GM23338 (cell line): ENCODE results near the gene RPIA. TPM values are rescaled to one million over a fixed set of nuclear protein-coding genes. Genes with fewer than 3 reads are reported as not detected.

Source experiments
- ATAC-seq: fragments of 200-7000 bp; cut with Tn5 transposase; 3 replicates; pipeline ENCODE4 v1.9.1; 2020
- DNase-seq: peaks from one replicate; pipeline ENCODE4 v3.0.0-alpha.2; 2015; ENCODE audit warnings: low spot score
- H2AFZ ChIP-seq: fragments of 200-600 bp; sonication (generic); 2 replicates; pipeline ENCODE4 v1.8.0; 2016; ENCODE audit warnings: antibody characterized with exemption, mild to moderate bottlenecking, moderate library complexity
- H3F3A ChIP-seq: fragments of 200-600 bp; sonication (generic); replicated peaks from 2 replicates; pipeline ENCODE4 v1.8.0; 2017; ENCODE audit warnings: antibody characterized with exemption, mixed run types, low read depth
- H3K27ac ChIP-seq: fragments of 200-600 bp; sonication (generic); 2 replicates; pipeline ENCODE4 v1.6.1; 2016; ENCODE audit warnings: low read depth
- H3K27me3 ChIP-seq: fragments of 200-600 bp; sonication (generic); 2 replicates; pipeline ENCODE4 v1.8.0; 2016; ENCODE audit warnings: mild to moderate bottlenecking, mixed run types, moderate library complexity; ENCODE audit not compliant: insufficient read depth
- H3K36me3 ChIP-seq: fragments of 200-600 bp; sonication (generic); 2 replicates; pipeline ENCODE4 v1.8.0; 2016; ENCODE audit warnings: mild to moderate bottlenecking; ENCODE audit not compliant: insufficient read depth
- H3K4me1 ChIP-seq: fragments of 200-600 bp; sonication (generic); 2 replicates; pipeline ENCODE4 v1.8.0; 2016; ENCODE audit warnings: mild to moderate bottlenecking, moderate library complexity; ENCODE audit not compliant: insufficient read depth
- H3K4me2 ChIP-seq: fragments of 200-600 bp; sonication (generic); 2 replicates; pipeline ENCODE4 v1.7.1; 2017; ENCODE audit warnings: mixed run types
- H3K4me3 ChIP-seq: fragments of 200-600 bp; sonication (generic); 2 replicates; pipeline ENCODE4 v1.6.1; 2016; ENCODE audit warnings: mixed run types
- H3K79me2 ChIP-seq: fragments of 200-600 bp; sonication (generic); replicated peaks from 2 replicates; pipeline ENCODE4 v1.8.0; 2017; ENCODE audit warnings: mild to moderate bottlenecking; ENCODE audit not compliant: insufficient read depth
- H3K9me2 ChIP-seq: fragments of 200-600 bp; sonication (generic); 2 replicates; pipeline ENCODE4 v1.8.0; 2017; ENCODE audit not compliant: insufficient read depth
- H4K20me1 ChIP-seq: fragments of 200-600 bp; sonication (generic); replicated peaks from 2 replicates; pipeline ENCODE4 v1.8.0; 2017; ENCODE audit warnings: mild to moderate bottlenecking; ENCODE audit not compliant: insufficient read depth
- H3K27ac Mint-ChIP-seq: 2 replicates; pipeline ENCODE4 v1.8.0; 2020; ENCODE audit warnings: inconsistent platforms, mild to moderate bottlenecking, moderate library complexity, mixed read lengths
- H3K27me3 Mint-ChIP-seq: 3 replicates; pipeline ENCODE4 v1.8.0; 2022; ENCODE audit warnings: low read depth, mild to moderate bottlenecking, moderate library complexity, mixed read lengths, inconsistent platforms; ENCODE audit not compliant: insufficient read depth, poor library complexity
- H3K36me3 Mint-ChIP-seq: 3 replicates; pipeline ENCODE4 v1.8.0; 2021; ENCODE audit warnings: low read depth, mild to moderate bottlenecking, inconsistent platforms, moderate library complexity, mixed read lengths
- H3K4me1 Mint-ChIP-seq: 3 replicates; pipeline ENCODE4 v1.8.0; 2020; ENCODE audit warnings: mild to moderate bottlenecking, inconsistent platforms, mixed read lengths
- H3K4me3 Mint-ChIP-seq: 3 replicates; pipeline ENCODE4 v1.8.0; 2021; ENCODE audit warnings: moderate library complexity, mild to moderate bottlenecking, inconsistent platforms, mixed read lengths
- H3K9me3 Mint-ChIP-seq: 3 replicates; pipeline ENCODE4 v1.8.0; 2020; ENCODE audit warnings: moderate library complexity, mild to moderate bottlenecking, inconsistent platforms, mixed read lengths
- CREB1 ChIP-seq: fragments of 250-450 bp; sonication (Bioruptor Pico); IDR thresholded peaks from 2 replicates; pipeline ENCODE4 v1.5.0; 2020; ENCODE audit warnings: low read depth, mild to moderate bottlenecking, moderate library complexity
- EZH2 ChIP-seq: fragments of 200-600 bp; sonication (generic); IDR thresholded peaks from one replicate; pipeline ENCODE4 v1.8.0; 2017; ENCODE audit warnings: antibody characterized with exemption, mild to moderate bottlenecking, low read depth; ENCODE audit not compliant: unreplicated experiment
- EZH2phosphoT487 ChIP-seq: fragments of 200-600 bp; sonication (generic); IDR thresholded peaks from one replicate; pipeline ENCODE4 v1.8.1; 2018; ENCODE audit warnings: antibody characterized with exemption; ENCODE audit not compliant: unreplicated experiment
- JUNB ChIP-seq: IDR thresholded peaks from one replicate; pipeline ENCODE4 v1.6.1; 2016; ENCODE audit warnings: antibody characterized with exemption; ENCODE audit not compliant: unreplicated experiment
- NANOG ChIP-seq: IDR thresholded peaks from 2 replicates; pipeline ENCODE4 v1.6.1; 2016; ENCODE audit warnings: antibody characterized with exemption, borderline replicate concordance
- POLR2AphosphoS5 ChIP-seq: IDR thresholded peaks from 2 replicates; pipeline ENCODE4 v1.6.1; 2016; ENCODE audit warnings: antibody characterized with exemption, low read depth
- STAT1 ChIP-seq: IDR thresholded peaks from one replicate; pipeline ENCODE4 v1.6.1; 2016; ENCODE audit warnings: antibody characterized with exemption; ENCODE audit not compliant: unreplicated experiment
- ZNF114 ChIP-seq: fragments of 250-450 bp; sonication (Bioruptor Pico); IDR thresholded peaks from 2 replicates; pipeline ENCODE4 v1.5.0; 2020; ENCODE audit warnings: mild to moderate bottlenecking, moderate library complexity
- ZNF331 ChIP-seq: fragments of 250-450 bp; sonication (Bioruptor Pico); IDR thresholded peaks from 2 replicates; pipeline ENCODE4 v1.5.0; 2020; ENCODE audit warnings: low read depth, mild to moderate bottlenecking, moderate library complexity
- ZNF462 ChIP-seq: fragments of 250-450 bp; sonication (Bioruptor Pico); IDR thresholded peaks from 2 replicates; pipeline ENCODE4 v1.5.0; 2020; ENCODE audit warnings: mild to moderate bottlenecking, moderate library complexity
- polyA plus RNA-seq: library from polyadenylated mRNA; unstranded; fragments of >200 nt; fragmentation: Nextera tagmentation; extraction: Ambion mirVana; gene quantifications from 2 replicates; pipeline ENCODE4 v1.2.1, GENCODE V29; 2016
- total RNA-seq: library from RNA; depleted of rRNA; stranded (reverse); fragments of >200 nt; shearing (Covaris generic); gene quantifications from 2 replicates; pipeline ENCODE4 v1.2.3, GENCODE V29; 2014
- TF ChIP-seq, protein P1 (sequence below): IDR thresholded peaks from 2 replicates; pipeline ENCODE4 v1.6.1; 2016; ENCODE audit warnings: antibody characterized with exemption
- TF ChIP-seq, protein P2 (sequence below), 2 experiments: fragments of 200-600 bp in 1 of 2; sonication (generic) in 1 of 2; conservative IDR thresholded peaks; 2 replicates each; pipeline versions ENCODE4 v1.5.1 to v1.6.1; 2016 to 2017; ENCODE audit warnings: antibody characterized with exemption in 2 of 2, low read depth in 2 of 2, mild to moderate bottlenecking in 2 of 2, moderate library complexity in 1 of 2
- TF ChIP-seq, protein P3 (sequence below): IDR thresholded peaks from one replicate; pipeline ENCODE4 v1.6.1; 2018; ENCODE audit warnings: antibody characterized with exemption; ENCODE audit not compliant: unreplicated experiment

The RPIA gene
- total and polyA plus RNA-seq, 2 experiments from 2014 or later = 18.8 to 22.5 TPM

- Histone ChIP-seq H3F3A (no peaks in the 10 kb centered on the region), H3K4me3 (no peak overlapping the region), H4K20me1 (no peaks in the 10 kb centered on the region; the same call in 1 of the 2 replicates), H3K27me3 (no peaks in the 10 kb centered on the region), H3K9me2 (no peaks in the 10 kb centered on the region), H3K27ac (no peak overlapping the region), H3K36me3 (peaks cover 9% of the 10 kb centered on the region; the same call in 1 of the 2 replicates), H2AFZ (no peak overlapping the region), H3K4me2 (no peak overlapping the region), H3K79me2 (peaks cover 13% of the 10 kb centered on the region), H3K4me1 (peaks cover 10% of the 10 kb centered on the region)
- no peak for TF ChIP-seq POLR2AphosphoS5
- TF ChIP-seq, protein P1, sequence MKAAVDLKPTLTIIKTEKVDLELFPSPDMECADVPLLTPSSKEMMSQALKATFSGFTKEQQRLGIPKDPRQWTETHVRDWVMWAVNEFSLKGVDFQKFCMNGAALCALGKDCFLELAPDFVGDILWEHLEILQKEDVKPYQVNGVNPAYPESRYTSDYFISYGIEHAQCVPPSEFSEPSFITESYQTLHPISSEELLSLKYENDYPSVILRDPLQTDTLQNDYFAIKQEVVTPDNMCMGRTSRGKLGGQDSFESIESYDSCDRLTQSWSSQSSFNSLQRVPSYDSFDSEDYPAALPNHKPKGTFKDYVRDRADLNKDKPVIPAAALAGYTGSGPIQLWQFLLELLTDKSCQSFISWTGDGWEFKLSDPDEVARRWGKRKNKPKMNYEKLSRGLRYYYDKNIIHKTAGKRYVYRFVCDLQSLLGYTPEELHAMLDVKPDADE = no peak
- TF ChIP-seq ZNF462 (CRISPR knock-in tag) = no peak
- TF ChIP-seq ZNF114 (CRISPR knock-in tag) = no peak
- no peak for TF ChIP-seq NANOG
- no peak for TF ChIP-seq EZH2
- TF ChIP-seq CREB1 (CRISPR knock-in tag) = no peak
- no peak for TF ChIP-seq ZNF331 (CRISPR knock-in tag)
- TF ChIP-seq, protein P2, sequence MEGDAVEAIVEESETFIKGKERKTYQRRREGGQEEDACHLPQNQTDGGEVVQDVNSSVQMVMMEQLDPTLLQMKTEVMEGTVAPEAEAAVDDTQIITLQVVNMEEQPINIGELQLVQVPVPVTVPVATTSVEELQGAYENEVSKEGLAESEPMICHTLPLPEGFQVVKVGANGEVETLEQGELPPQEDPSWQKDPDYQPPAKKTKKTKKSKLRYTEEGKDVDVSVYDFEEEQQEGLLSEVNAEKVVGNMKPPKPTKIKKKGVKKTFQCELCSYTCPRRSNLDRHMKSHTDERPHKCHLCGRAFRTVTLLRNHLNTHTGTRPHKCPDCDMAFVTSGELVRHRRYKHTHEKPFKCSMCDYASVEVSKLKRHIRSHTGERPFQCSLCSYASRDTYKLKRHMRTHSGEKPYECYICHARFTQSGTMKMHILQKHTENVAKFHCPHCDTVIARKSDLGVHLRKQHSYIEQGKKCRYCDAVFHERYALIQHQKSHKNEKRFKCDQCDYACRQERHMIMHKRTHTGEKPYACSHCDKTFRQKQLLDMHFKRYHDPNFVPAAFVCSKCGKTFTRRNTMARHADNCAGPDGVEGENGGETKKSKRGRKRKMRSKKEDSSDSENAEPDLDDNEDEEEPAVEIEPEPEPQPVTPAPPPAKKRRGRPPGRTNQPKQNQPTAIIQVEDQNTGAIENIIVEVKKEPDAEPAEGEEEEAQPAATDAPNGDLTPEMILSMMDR (conservative IDR thresholded peaks at IDR 0.05; ENCODE audit: low read depth in 2 of 2) = no peak
- TF ChIP-seq, protein P3, sequence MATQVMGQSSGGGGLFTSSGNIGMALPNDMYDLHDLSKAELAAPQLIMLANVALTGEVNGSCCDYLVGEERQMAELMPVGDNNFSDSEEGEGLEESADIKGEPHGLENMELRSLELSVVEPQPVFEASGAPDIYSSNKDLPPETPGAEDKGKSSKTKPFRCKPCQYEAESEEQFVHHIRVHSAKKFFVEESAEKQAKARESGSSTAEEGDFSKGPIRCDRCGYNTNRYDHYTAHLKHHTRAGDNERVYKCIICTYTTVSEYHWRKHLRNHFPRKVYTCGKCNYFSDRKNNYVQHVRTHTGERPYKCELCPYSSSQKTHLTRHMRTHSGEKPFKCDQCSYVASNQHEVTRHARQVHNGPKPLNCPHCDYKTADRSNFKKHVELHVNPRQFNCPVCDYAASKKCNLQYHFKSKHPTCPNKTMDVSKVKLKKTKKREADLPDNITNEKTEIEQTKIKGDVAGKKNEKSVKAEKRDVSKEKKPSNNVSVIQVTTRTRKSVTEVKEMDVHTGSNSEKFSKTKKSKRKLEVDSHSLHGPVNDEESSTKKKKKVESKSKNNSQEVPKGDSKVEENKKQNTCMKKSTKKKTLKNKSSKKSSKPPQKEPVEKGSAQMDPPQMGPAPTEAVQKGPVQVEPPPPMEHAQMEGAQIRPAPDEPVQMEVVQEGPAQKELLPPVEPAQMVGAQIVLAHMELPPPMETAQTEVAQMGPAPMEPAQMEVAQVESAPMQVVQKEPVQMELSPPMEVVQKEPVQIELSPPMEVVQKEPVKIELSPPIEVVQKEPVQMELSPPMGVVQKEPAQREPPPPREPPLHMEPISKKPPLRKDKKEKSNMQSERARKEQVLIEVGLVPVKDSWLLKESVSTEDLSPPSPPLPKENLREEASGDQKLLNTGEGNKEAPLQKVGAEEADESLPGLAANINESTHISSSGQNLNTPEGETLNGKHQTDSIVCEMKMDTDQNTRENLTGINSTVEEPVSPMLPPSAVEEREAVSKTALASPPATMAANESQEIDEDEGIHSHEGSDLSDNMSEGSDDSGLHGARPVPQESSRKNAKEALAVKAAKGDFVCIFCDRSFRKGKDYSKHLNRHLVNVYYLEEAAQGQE = no peak
- no peak for TF ChIP-seq EZH2phosphoT487
- TF ChIP-seq JUNB = no peak
- TF ChIP-seq STAT1 = no peak
- peaks cover 6% of the 10 kb centered on the region; the same call in 2 of the 3 replicates for H3K9me3 Mint-ChIP-seq
- H3K27me3 Mint-ChIP-seq = peaks cover 4% of the 10 kb centered on the region
- no peak overlapping the region for H3K4me3 Mint-ChIP-seq
- H3K27ac Mint-ChIP-seq = no peak overlapping the region
- peaks cover 11% of the 10 kb centered on the region for H3K4me1 Mint-ChIP-seq
- H3K36me3 Mint-ChIP-seq = peaks cover 54% of the 10 kb centered on the region
- ATAC-seq (no peak), DNase-seq (no peak)
Observed at GRCh38 chr2:88738271-88738670, 46.8 kb downstream of the RPIA start.
